ENCODE data around the gene ZYG11A.
"Not testable (repeated sequence)": the region's sequence is repeated elsewhere in the genome, so short reads cannot be mapped to it uniquely, and the experiment has no call there.

Gene ZYG11A

DNA sequence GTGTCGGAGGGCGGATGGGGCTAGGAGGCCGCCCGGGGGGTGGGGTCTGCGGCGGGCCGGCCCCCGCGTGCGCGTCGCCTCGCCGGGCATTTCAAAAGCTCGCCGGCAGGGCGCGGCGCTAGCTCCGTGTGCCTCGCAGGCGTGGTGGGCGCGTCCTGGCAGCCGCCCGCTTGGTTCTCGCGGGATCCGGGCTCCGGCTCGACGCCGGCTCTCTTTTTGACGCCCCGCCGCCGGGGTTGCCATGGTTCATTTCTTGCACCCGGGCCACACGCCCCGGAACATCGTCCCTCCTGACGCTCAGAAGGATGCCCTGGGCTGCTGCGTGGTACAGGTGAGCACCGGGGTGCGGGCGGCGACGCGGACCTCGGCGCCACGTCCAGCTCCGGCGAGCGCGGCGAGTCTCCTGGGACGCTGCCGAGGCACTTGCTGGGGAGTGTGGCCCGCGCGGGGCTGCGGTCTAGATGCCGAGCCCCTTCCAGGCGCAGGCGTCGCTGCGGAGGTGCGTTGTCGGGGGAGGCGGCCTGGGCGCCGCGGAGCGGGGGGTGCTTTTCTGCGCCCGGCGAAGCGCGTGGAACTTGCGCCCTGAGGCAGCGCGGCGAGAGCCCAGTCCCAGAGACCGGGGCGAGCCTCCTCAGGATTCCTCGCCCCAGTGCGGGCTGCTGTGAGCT, at the start of gene ZYG11A:
TSS of gene ZYG11A (plus strand) at position 118 of the 668 bp plus-strand sequence. CDS start at position 242, 124 bp downstream.
- peak; percentile 88 for DNase-seq (ENCODE audit: low spot score)

- not testable (repeated sequence) for DNase-seq (ENCODE audit: low spot score)
These were observed 48.8 kb upstream of the ZYG11A start for GRCh38 chr1:52793717-52794116.

GRCh38 chr1:52795464-52795863, 47.1 kb upstream of the ZYG11A start:
- DNase-seq (ENCODE audit: low spot score): no peak

DNA sequence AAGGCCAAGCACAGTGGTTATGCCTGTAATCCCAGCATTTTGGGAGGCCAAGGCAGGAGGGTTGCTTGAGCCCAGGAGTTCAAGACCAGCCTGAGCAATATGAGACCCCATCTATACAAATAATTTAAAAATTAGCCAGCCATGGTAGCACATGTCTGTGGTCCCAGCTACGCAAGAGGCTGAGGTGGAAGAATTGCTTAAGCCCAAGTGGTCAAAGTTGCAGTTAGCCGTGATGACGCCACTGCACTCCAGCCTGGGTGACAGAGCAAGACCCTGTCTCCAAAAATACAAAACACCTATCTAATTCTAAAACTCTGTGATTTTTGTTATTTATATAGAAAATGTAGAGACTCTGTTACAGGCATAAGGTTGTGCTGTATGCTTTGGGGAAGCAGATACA, 44.2 kb upstream of the ZYG11A start:
- no peak for DNase-seq (ENCODE audit: low spot score)

GRCh38 chr1:52801011-52801410, 41.5 kb upstream of the ZYG11A start:
- DNase-seq (ENCODE audit: low spot score): no peak

GRCh38 chr1:52804083-52804482, 38.5 kb upstream of the ZYG11A start:
- DNase-seq (ENCODE audit: low spot score): not testable (repeated sequence)

DNA sequence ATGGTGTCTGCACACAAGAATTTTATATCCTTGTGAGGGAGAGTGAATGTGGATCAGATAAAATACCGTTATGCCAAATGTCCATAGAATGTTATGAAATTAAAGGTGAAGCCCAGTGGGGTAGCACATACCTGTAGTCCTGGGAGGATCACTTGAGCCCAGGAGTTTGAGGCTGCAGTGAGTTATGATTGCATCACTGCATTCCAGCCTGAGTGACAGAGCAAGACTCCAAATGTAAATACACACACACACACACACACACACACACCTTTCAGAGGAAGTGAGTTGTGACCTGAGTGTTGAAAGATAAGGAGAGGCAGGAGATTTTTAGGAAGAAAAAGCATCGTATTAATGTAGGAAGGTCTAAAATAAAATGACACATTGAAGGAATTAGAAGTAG, 28.1 kb upstream of the ZYG11A start:
- DNase-seq (ENCODE audit: low spot score): no peak

GRCh38 chr1:52820830-52821229, 21.7 kb upstream of the ZYG11A start:
- DNase-seq (ENCODE audit: low spot score): not testable (repeated sequence)

DNA sequence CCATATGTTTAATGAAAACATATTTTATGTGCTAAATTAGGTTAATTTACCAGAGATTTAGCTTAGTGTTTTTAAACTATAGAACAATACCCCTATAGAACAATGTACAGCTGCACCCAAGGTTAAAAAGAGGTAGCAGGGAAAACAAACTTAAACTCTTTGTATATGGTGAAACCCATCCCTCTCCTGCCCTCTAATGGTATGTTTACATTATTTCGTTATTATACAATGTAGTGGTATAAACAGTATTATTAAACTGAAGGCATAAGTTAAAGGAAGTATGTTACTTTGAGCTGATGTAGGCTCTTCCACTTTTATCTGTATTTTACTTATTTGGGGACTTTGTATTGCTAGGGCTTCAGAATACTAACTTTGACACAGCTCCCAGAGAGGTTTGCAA, 16.7 kb upstream of the ZYG11A start:
- no peak for DNase-seq (ENCODE audit: low spot score)

- no peak for DNase-seq (ENCODE audit: low spot score)
These were observed 7.8 kb upstream of the ZYG11A start for GRCh38 chr1:52834798-52835197.

GRCh38 chr1:52836035-52836434, 6.5 kb upstream of the ZYG11A start:
- DNase-seq (ENCODE audit: low spot score): peak; percentile 18

- DNase-seq (ENCODE audit: low spot score): not testable (repeated sequence)
These were observed 3.4 kb upstream of the ZYG11A start for GRCh38 chr1:52839175-52839574.

- DNase-seq (ENCODE audit: low spot score): not testable (repeated sequence)
These were observed 2.6 kb downstream of the ZYG11A start for GRCh38 chr1:52845119-52845518.

DNA sequence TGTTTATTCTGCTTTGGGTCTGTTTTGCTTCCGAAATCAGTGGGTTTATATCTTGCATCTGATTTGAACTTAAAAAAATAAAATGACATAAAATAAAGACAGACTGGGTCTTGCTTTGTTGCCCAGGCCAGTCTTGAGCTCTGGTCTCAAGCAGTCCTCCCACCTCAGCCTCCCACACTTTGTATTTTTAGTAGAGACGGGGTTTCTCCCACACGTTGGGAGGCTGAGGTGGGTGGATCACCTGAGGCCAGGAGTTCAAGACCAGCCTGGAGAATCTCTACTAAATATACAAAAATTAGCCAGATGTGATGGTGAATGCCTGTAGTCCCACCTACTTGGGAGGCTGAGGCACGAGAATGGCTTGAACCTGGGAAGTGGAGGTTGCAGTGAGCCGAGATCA, 5.9 kb downstream of the ZYG11A start:
- no peak for DNase-seq (ENCODE audit: low spot score)

GRCh38 chr1:52850951-52851350, 8.4 kb downstream of the ZYG11A start:
- DNase-seq (ENCODE audit: low spot score): no peak

DNA sequence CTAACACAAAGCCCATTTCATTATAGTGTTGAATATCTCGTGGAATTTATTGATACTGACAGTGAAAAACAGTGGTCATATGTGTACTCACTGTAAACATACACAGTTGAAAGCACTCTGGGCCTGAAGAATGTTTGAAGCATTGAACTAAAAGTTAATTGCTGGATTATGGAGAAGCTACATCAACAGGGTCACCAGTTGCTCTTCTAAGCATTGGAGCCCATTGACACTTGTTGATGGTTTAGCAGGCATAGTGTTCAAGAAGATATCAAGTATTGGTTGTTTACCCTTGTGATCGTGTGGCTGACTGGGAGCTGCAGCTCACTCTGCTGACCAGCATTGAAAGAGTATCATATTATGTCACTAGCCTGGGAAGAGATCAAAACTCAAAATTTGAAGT, 10.3 kb downstream of the ZYG11A start:
- no peak for DNase-seq (ENCODE audit: low spot score)

GRCh38 chr1:52855584-52855983, 13.0 kb downstream of the ZYG11A start:
- DNase-seq (ENCODE audit: low spot score): no peak

GRCh38 chr1:52856026-52856425, 13.5 kb downstream of the ZYG11A start:
- DNase-seq (ENCODE audit: low spot score): no peak

DNA sequence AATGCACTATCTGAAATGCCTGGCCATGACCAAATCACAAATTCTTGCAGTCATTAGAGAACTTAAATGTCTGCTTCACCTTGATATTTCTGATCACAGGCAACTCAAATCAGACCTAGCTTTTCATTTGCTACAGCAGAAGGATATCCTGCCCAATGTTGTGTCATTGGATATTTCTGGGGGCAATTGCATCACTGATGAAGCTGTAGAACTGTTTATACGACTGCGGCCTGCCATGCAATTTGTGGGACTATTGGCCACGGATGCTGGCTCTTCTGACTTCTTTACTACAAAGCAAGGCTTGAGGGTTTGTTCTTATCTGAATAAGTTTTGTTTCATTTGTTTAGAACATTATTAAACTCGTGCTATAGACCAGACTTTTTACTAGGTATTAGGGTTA, 14.9 kb downstream of the ZYG11A start:
- no peak for DNase-seq (ENCODE audit: low spot score)

DNA sequence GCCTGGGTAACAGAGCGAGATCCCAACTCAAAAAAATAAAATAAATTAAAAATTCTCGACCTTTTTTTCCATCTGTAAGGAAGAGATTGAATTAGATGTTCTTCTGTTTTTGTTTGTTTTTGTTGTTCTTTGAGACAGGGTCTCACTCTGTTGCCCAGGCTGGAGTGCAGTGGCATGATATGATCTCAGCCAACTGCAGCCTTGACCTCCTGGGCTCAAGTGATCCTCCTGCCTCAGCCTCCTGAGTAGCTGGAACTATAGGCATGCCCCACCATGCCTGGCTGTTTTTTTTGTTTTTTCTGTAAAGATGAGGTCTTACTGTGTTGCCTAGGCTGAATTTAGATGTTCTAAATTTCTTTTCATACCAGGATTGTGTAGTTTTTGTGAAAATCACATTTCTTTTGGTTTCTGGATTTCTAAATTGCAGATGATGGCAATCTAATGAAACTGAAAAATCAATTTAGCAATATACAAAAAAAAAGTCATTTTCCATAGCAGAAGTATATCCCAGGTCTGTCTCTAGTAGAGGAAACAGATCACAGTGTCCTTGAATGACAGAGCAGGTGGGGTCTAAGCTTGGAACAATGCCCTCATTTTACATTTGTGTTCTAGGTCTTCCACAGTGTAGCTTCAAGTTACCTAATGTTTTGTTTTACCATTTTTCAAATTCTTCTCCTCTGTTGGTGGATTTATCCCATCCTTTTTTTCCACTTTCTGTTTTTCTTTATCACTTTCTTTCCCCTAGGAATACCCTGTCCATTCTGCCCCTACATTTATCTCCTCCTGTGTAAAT, 20.3 kb downstream of the ZYG11A start:
- no peak for DNase-seq (ENCODE audit: low spot score)

DNA sequence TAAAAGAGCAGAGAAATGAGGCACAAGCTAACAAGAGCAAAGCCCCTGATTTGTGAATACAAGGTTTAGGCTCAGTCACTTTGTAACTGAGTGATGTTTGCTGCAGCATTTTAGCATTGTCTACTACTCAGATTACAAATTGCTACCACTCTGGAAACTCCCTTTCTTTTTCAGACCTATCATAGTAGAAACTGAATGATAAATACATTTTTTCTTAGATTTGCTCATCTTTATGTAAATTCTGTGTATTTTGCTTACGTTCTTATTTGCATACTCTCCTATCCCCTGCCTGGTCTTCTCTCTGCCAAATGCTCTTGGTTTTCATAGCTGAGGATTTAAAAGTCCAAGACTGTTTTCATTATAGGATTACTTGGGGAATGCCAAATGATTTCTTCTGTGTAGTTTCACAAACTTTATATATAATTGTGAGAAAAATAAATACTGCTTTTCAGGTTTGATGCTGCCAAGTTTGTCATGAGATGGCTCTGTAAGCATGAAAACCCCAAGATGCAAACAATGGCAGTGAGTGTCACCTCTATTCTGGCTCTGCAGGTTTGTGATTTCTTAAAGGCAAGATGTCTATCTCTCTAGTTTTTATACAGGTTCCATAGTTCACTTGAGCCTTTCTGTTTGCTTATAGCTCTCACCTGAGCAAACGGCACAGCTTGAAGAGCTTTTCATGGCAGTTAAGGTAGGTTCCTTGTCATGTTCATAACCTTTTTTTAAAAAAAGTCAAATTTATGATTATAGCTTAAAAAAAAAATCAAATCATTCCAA, 24.7 kb downstream of the ZYG11A start:
- DNase-seq (ENCODE audit: low spot score): no peak

- DNase-seq (ENCODE audit: low spot score): not testable (repeated sequence)
These were observed 27.2 kb downstream of the ZYG11A start for GRCh38 chr1:52869727-52870126.

- DNase-seq (ENCODE audit: low spot score): no peak
These were observed 34.3 kb downstream of the ZYG11A start for GRCh38 chr1:52876843-52877242.
